ENCODE results near the gene AGFG1.
"Not testable (repeated sequence)": the region's sequence is repeated elsewhere in the genome, so short reads cannot be mapped to it uniquely, and the experiment has no call there.

Gene AGFG1

DNA sequence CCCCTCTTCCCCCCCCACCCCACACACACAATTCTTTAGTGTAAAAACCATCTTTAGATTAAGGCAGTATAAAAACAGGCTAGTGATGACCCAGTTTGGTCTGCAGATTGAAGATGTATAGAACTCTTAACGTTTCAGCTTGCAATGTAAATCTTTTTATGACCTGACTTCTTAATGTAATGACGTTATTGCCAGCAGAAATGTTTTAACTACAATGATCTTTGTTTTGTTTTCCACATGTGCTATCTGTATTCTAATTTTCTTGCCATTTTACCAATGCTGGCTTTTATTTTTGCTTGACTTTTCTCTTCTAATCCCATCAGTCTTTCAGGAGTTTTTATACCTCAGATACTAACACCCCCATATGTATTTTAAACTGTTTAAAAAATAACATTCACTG, 25.2 kb downstream of the AGFG1 start:
- no peak for DNase-seq (ENCODE audit: low read depth in 2 of 2)

DNA sequence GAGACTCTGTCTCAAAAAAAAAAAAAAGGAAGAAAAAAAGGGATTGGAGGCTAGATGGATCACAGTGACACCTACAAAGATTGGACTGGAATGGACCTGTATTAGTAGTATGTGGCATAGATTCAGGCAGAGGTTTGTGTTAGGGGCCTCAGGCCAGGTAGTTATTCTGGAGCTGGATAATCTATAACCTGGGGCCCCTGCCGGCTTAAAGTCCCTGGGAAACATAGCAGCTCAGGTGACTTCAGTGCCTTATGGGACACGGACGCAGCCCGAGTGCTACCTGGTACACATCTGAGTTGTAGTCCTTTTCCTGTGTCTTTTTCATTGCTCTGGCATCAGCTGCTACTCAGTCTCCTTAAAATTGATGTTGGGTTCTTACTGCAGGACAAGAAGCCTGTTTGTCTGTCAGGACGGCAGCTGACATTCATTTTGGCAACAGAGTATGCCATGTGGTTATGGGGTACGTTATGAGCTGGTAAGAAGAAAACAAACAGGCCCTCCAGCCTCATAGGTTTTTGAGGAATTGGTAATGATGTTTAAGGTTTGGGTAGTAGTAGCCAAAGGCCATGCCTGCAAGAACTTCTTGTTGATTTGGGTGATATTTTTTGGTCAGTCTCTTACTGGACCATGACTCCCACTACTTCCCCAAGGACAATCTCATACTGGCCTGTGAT, 27.8 kb downstream of the AGFG1 start:
- DNase-seq (ENCODE audit: low read depth in 2 of 2) = no peak

DNA sequence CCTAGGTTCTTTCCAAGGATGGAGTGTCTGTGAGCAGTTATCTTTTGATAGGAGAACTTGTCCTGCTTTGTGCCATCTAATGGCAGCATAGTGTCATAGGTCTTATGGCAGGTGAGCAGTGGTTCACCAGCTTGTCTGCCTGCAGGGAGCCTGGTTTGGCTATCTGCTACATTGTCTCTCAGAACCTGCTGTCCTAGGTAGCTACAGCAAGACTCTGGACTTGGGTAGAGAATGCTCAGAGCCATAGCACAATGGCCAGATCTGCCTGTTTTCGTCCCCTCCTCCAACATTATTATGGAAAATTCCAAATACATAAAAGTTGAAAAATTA, 28.3 kb downstream of the AGFG1 start:
- no peak for DNase-seq (ENCODE audit: low read depth in 2 of 2)

DNA sequence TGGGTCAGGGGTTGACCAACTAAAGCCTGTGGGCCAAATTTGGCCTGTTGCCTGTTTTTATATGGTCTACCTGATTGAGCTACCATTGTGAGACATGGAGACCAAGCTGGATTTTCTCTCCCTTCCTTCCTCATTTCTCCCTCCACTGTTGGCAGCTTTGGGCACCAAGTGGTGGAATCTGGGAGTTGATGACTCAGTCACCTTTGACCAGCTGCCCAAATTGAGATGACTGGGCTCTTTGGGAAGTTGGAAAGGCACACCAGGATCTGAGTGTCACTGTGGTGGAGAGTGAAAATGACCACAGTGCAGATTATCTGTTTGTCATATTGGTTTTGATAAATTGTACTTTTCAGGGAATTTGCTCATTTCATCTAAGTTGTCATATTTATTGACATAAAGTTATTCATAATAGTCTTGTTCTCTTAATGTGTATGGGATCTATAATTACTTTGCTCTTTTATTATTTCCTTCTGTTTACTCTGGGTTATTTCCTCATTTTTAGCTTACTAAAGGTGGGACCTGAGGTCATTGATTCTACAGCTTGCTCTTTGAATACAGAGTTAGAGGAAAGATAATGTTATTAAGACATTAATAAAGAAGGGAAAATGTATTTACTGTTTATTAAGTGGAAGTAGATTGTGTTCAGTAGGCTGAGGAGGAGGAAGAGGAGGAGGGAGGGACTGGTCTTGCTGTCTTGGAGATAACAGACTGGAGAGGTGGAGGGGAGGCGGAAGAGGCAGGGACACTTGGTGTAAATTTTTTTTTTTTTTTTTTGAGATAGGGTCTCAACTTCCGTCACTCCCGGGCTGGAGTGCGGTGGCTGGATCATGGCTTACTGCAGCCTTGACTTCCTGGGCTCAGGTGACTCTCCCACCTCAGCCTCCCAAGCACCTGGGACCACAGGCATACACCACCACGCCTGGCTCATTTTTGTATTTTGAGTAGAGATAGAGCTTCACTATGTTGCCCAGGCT, 31.8 kb downstream of the AGFG1 start:
- DNase-seq (ENCODE audit: low read depth in 2 of 2) = no peak

DNA sequence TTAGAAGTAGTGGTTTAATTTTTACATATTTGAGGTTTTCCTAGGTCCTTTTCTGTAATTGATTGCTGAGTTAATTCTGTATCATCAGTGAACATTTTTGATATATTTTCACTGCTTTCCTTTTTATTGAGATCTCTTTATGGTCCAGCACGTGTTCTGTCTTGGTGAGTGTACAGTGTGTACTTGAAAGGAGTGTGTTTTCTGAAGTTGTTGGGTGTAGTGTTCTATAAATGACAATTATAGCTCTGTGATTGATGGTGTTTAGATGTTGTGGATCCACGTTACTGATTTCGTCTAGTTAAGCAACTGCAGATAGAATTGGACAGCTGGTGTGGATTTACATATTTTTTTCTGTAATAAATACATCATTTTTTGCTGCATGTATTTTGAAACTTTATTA, 32.7 kb downstream of the AGFG1 start:
- no peak for DNase-seq (ENCODE audit: low read depth in 2 of 2)

DNA sequence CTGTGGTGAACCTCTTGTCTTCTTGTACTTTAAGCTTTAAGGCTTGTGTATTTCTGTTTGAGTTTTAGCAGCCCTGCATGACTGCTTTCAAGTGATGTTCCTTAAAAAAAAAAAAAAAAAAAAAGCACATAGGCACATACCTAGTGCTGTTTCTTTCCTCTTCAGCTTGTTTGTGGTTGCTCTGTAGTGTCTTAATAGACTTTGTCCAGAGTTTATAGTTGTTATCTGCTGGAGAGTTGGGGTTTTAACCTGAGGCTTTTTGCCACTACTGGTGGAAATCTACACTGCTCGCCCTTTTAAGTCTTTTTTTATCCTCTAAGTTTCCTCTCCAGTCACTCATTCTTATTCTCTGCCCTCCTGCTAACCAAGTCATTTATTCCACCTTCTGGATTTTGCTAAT, 34.5 kb downstream of the AGFG1 start:
- no peak for DNase-seq (ENCODE audit: low read depth in 2 of 2)

DNA sequence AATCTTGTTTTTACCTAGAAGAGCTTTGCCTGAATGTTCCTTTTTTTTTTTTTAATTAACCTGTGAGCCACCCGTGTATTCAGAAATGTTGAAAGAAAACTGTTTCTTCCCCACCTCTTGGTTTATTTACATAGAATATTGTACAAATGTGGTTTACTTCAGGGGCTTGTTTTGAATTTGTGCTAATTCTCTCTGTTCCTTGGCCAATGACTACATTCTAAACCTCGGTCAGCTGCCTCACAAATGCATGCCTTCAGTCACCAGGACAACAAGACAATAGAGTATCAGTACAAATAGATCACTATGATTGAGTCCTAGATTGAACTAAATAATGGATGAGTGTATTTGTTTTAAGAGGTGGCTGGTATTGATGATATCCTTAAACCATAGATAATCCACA, 36.0 kb downstream of the AGFG1 start:
- no peak for DNase-seq (ENCODE audit: low read depth in 2 of 2)

DNA sequence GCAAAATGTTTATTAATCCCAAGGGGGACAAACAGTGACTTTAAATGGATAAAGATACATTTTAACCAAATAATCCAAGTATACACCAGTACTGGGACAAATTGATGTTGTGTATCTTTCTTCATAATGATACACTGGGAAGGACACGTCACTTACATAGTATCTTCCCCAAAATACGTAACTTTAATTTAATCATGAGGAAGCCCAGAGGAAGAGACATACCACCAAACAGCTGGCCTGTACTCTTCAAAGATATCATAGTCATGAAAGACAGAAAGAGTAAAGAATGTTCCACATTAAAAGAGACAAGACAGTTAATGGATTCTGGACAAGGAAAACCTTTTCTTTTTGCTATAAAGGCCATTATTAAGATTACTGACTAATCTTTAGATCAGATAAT, 37.1 kb downstream of the AGFG1 start:
- DNase-seq (ENCODE audit: low read depth in 2 of 2) = no peak

DNA sequence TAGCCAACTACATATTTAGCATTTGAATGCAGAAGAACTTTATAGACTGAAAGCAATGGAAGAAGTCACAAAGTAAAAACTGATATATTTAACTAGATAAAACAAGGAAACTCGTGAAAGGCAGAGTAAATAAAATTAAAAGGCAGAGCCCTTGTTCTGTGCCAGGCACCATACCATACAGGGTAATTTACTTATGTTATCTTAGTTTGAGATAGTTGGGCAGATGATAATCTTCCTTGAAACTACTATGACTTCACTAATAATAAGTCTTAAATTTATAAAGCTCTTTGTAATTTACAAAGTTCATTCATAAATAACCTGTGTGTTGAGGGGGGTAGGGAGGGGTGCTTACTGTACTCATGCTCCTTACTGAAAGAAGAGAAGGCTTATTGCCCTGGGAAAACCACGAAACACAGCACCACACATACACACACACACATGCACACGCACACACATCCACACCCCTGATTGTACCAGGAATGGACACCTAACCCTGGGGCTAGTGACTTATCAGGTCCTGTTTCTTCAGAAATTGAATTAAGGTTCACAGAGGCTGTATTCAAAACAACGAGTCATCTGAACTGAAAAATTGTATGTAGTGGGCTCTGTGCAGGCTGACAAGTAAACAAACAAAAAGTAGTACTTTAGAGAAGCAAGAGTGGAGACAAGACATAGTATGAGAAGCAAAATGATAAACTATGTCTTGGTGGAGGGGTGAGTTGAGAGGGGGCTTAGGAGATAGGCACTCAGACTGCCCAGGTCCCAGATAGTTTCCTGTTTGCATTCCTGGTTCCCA, 38.1 kb downstream of the AGFG1 start:
- DNase-seq (ENCODE audit: low read depth in 2 of 2) = no peak

DNA sequence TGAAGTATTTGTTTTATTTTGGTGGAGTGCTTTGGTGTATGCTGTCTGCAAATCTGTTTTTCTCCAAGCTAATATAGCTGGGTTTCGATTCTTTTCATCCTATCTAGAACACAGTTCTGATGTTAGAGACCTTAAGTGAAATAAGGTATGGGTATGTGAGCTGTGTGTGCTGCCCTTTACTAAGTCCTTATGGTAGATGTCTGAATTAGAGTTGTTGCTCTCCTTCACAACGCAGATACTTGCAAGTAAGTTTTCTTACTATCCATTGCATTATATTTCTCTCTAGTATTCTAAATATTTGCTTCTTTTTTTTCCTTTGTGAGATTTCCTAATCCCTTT, 38.6 kb downstream of the AGFG1 start:
- no peak for DNase-seq (ENCODE audit: low read depth in 2 of 2)

DNA sequence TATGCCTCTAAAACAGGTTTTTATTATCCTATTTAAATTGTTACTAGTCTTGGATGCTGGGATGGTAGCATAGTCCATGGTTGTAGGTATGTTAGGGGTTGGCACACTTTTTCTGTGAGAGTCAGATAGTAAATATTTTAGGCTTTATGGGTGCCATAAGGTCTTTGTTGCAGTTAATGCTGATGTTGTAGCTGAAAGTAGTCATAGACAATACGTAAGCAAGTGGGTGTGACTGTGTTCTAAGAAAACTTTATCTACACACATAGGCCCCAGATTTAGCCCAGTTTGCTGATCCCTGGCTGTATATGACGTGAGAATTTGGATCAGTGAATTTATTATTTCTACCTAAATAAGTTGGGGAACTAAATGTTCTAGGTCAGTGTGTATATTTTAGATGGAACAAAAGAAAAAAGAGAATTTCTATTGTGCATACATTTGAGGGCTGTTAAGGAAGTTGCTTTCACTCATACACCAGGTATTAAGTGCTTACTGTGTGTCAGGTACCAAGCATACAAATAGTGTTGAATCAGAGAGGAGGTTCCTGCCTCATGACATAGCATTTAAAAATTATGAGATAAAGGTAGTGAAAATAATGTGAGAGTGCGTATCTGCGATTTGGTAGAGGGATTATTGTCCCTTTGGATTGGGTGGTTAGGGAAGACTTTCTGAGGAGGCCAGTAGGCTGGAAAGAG, 39.4 kb downstream of the AGFG1 start:
- DNase-seq (ENCODE audit: low read depth in 2 of 2) = no peak

DNA sequence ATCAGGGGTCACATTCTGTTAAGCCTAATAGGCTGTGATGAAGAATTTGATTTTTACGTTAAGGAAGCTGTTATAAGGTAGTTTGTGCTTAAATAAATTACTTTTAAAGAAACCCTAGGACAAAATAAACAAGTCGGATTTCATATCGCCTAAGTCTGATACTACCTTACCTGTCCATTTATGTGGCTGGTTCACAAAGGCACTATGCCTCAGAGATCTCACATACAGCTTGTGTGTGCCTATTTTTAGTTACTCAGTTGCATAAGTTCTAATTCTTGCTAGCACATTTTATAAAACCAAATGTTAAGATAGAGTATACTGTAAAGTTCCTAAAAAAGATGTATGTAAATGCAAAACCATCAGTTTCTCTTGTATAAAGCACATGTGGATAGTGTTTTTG, 40.0 kb downstream of the AGFG1 start:
- no peak for DNase-seq (ENCODE audit: low read depth in 2 of 2)

DNA sequence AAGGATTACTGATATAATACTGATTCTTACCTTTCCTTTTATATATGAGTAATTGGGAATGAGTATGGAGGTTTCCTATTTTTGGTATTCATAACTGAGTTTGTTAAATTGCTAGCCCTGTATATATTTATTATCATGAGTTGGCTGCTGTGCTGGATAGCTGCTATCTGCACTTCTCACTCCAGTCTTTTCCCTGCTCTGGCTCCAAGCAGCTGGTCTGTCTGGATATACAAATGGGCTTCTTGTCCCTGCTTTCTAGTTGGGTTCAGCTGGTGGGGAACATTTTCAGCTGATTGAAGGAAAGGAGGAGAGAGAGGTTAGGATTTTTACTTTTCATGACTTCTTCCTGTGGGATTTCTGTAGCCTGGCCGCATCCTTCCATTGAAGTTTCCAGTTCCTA, 41.2 kb downstream of the AGFG1 start:
- no peak for DNase-seq (ENCODE audit: low read depth in 2 of 2)

DNA sequence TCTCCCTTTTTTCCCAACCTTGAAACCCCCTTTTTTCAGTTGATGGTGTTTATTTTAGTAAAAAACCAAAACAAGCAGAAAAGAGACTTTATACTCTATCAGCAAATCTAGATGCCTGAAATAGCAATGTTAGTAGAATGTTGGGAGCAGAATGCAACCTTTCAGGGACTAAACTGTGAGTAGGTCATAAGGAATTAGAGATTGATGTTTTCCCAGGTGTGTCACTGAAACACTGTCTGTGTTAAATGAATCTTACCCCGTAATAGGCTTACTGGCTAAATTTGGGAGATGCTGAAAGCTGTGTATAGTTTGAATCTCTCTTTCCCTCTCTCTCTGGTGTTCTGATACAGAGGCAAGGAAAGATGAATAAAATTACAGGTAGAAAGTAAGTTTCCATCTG, 43.8 kb downstream of the AGFG1 start:
- no peak for DNase-seq (ENCODE audit: low read depth in 2 of 2)

DNA sequence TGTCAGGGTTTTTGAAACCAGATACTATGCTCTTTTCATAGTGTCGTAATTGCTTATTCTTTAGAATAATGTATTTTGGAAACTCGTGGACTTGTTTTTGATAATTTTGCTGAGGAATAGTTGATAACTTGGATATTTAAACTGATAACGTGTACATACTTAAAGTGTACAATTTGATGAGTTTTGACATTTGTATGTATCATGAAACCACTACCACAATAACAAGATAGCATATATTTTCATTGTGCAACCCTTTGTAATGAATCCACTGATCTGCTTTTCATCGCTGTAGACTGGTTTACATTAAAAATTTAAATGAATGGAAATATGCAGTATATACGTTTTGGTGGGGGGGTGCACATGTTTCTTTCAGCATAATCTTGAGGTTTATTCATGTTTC, 45.8 kb downstream of the AGFG1 start:
- no peak for DNase-seq (ENCODE audit: low read depth in 2 of 2)

DNA sequence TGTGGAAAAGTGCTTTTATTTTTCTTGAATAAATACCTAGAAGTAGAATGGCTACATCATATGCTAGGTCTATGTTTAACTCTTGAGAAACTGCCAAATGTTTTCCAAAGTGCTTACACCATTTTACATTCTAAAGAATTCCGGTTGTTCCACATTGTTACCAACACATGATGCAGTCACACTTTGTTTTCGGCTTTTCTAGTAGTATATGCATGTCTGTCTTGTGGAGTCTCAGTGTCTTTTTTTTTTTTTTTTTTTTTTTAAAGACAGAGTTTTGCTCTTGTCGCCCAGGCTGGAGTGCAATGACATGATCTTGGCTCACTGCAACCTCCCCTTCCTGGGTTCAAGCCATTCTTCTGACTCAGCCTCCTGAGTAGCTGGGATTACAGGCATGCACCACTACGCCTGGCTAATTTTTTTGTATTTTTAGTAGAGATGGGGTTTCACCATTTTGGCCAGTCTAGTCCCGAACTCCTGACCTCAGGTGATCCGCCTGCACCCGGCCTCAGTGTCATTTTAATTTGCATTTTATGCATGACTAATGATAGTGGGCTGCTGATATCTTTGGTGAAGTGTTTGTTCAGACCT, 46.4 kb downstream of the AGFG1 start:
- not testable (repeated sequence) for DNase-seq (ENCODE audit: low read depth in 2 of 2)

DNA sequence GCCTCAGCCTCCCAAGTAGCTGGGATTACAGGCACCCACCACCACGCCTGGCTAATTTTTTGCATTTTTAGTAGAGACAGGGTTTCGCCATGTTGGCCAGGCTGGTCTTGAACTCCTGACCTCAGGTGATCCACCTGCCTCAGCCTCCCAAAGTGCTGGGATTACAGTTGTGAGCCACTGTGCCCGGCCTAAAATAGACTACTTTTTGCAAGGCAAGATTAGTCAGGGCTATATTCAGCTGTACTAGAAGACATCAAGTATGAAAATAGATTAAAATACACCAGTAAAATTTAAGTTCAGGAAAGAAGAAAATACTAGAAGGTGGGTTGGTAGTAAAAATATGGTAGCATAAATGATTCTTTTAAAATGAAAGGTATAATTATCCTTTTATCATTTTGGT, 49.2 kb downstream of the AGFG1 start:
- DNase-seq (ENCODE audit: low read depth in 2 of 2) = not testable (repeated sequence)

DNA sequence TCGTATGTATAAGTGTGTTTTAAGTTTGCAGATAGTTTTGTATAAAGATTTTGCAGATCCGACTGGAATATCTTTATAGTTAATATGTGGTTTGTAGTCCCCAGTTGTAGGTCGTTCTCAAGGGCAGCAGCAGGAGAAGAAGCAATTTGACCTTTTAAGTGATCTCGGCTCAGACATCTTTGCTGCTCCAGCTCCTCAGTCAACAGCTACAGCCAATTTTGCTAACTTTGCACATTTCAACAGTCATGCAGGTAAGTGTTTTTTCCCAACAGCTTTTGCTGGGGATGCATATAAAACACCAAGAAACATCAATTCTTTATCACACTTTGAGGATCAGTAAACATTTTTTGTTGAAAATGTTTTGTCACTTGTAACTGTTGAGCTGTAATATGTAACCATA, 52.7 kb downstream of the AGFG1 start:
- DNase-seq (ENCODE audit: low read depth in 2 of 2) = no peak

DNA sequence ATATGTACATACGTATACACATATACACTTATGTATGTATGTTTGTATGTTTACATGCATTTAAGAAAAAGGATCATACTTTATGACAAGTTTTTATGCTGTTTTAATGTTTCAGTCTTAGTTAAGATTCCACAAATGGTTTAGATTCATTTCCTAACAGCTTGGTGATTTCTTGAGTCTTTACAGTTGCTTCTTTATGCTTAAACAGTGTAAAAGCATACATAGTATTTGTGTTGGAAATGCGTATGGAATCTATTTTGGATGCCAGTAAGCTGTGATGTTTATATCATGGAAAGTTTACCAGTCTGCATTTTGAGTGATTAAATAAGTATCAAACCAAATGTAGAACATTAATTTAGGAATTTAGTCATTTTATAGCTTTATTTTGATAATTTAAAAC, 55.4 kb downstream of the AGFG1 start:
- DNase-seq (ENCODE audit: low read depth in 2 of 2) = no peak

DNA sequence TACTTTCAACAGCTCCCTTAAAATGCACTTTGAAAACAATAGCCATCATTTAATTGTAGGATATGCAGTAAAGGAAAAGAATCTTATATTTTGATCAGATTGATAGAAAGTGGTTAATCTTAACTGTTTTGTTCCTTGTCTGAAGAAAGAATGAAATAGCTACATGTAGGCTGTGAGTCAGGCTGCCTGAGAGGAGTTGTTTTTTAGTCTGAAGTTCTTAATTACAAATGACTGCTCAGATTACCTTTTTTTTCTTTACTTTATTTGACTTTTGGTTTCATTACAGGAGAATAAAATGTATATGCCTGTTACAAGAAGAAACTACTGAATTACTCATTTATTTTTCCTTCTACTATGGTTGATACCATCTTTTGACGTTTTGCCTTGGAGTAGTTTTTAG, 56.8 kb downstream of the AGFG1 start:
- no peak for DNase-seq (ENCODE audit: low read depth in 2 of 2)

DNA sequence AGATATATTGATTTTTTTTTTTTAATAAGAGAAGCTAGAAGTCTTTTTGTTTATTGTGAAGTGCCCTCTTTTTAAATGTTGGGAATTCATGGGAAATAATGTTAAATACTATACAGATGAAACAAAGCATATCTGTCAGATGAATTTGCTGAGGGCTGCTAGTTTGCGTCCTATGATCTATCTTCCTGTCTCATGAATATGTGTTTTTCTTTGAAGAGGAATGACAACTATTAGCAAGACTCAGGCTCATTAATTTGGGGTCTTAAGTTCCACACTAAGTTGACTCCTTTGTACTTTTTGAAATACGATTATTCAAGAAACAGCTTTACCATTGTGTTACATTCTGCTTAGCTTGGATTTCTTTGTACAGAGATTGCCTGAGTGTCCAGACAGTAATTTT, 57.9 kb downstream of the AGFG1 start:
- no peak for DNase-seq (ENCODE audit: low read depth in 2 of 2)

DNA sequence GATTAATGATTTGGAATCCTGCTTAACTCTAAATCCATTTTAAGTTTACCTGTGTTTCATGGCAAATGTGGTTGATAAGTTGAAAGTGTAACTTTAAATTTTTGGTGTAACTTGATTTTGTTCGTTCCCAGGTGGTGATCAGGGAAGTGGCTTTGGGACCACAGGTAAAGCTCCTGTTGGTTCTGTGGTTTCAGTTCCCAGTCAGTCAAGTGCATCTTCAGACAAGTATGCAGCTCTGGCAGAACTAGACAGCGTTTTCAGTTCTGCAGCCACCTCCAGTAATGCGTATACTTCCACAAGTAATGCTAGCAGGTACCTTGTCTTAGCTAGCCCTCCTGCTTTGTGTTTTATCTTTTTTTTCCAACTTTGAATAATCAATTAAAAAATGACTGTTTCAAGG, 62.8 kb downstream of the AGFG1 start:
- no peak for DNase-seq (ENCODE audit: low read depth in 2 of 2)

Measured in activated CD8-positive, alpha-beta memory T cell treated with anti-CD3 and anti-CD28 coated beads for 4 hours (primary cell).